Measurements from ENCODE around the gene TFR2.

DNA sequence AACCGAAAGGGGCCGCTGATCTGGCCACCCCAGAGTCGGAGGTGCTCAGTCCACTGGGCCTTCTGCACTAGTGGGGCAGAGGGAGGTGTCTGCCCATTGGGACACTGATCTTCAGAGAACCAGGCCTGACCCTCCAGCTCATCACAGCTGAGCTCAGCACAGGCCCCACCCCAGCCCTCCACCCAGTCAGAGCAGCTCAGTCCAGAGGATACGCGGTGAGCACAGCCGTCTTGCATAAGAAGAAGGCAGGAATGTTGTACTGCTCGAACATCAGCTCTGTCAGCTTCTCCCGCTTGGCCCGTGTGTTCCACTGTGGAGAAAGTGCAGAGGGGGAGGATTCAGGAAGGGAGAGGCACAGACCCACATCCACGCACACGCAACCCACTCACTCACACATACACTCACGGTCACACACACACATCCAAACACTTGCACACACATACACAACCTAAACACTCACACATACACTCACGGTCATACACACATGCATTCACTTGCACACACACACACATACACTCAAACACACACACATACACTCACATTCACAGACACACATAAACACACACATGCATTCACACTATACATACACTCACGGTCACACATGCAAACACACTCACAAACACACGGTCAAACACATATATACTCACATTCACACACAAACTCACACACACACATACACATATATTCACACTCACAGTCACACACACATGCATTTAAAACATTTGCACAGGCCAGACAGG, 8.6 kb upstream of the TFR2 start:
- TF ChIP-seq, protein P1, sequence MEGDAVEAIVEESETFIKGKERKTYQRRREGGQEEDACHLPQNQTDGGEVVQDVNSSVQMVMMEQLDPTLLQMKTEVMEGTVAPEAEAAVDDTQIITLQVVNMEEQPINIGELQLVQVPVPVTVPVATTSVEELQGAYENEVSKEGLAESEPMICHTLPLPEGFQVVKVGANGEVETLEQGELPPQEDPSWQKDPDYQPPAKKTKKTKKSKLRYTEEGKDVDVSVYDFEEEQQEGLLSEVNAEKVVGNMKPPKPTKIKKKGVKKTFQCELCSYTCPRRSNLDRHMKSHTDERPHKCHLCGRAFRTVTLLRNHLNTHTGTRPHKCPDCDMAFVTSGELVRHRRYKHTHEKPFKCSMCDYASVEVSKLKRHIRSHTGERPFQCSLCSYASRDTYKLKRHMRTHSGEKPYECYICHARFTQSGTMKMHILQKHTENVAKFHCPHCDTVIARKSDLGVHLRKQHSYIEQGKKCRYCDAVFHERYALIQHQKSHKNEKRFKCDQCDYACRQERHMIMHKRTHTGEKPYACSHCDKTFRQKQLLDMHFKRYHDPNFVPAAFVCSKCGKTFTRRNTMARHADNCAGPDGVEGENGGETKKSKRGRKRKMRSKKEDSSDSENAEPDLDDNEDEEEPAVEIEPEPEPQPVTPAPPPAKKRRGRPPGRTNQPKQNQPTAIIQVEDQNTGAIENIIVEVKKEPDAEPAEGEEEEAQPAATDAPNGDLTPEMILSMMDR (IDR thresholded peaks at IDR 0.05), result no peak
- no peak for TF ChIP-seq POLR2A (IDR thresholded peaks at IDR 0.05)

All from lower leg skin (tissue), 3 donors.